IMR-90 (cell line): Measurements from ENCODE around the gene SLC17A6. TPM values are rescaled to one million over a fixed set of nuclear protein-coding genes. Genes with fewer than 3 reads are reported as not detected.

Experiments
- ATAC-seq: fragments of 200-7000 bp; cut with Tn5 transposase; 2 replicates; pipeline ENCODE4 v1.9.1; 2020; ENCODE audit warnings: low read depth, mild to moderate bottlenecking, moderate library complexity
- BruUV-seq: library from RNA; stranded (reverse); fragments of 400-500 nt; replicated peaks from 2 replicates; lab custom pipeline; 2021; lab: Mats Ljungman, UMichigan
- CTCF ChIA-PET: fragments of 300-600 bp; formaldehyde crosslinking; extraction: SDS; loops from one replicate; lab custom pipeline; 2021; ENCODE audit warnings: antibody characterized with exemption; lab: Yijun Ruan, JAX
- POLR2A ChIA-PET: fragments of 300-600 bp; sonication (Branson Sonifier 250); formaldehyde crosslinking; loops from one replicate; lab custom pipeline; 2022; ENCODE audit warnings: antibody characterized with exemption; ENCODE audit not compliant: unreplicated experiment; lab: Charles Lee
- DNase-seq: peaks from one replicate; pipeline ENCODE4 v3.0.0; 2013
- H2AFZ ChIP-seq: replicated peaks from 2 replicates; pipeline ENCODE3; 2013; ENCODE audit warnings: low read length, mild to moderate bottlenecking; ENCODE audit not compliant: poor library complexity
- H2AK5ac ChIP-seq: 2 replicates; pipeline ENCODE4 v1.6.1; 2013; ENCODE audit warnings: low read depth, low read length, inconsistent platforms
- H2AK9ac ChIP-seq: replicated peaks from 2 replicates; pipeline ENCODE3; 2013; ENCODE audit warnings: mild to moderate bottlenecking, low read depth, low read length, moderate library complexity; ENCODE audit not compliant: poor library complexity
- H2BK120ac ChIP-seq: 2 replicates; pipeline ENCODE4 v1.6.1; 2013; ENCODE audit warnings: low read depth, low read length, inconsistent platforms
- H2BK15ac ChIP-seq: 3 replicates; pipeline ENCODE4 v1.6.1; 2013; ENCODE audit warnings: low read depth, low read length, inconsistent platforms
- H2BK20ac ChIP-seq: 2 replicates; pipeline ENCODE4 v1.6.1; 2013; ENCODE audit warnings: low read depth, mild to moderate bottlenecking, inconsistent platforms, low read length, moderate library complexity
- H2BK5ac ChIP-seq: 2 replicates; pipeline ENCODE4 v1.6.1; 2013; ENCODE audit warnings: mild to moderate bottlenecking, low read depth, low read length, inconsistent platforms; ENCODE audit not compliant: poor library complexity, severe bottlenecking
- H3K14ac ChIP-seq: replicated peaks from 2 replicates; pipeline ENCODE4 v1.6.1; 2013; ENCODE audit warnings: low read depth, low read length, inconsistent platforms
- H3K18ac ChIP-seq: 2 replicates; pipeline ENCODE4 v1.6.1; 2013; ENCODE audit warnings: low read depth, low read length, control low read depth
- H3K23ac ChIP-seq: 2 replicates; pipeline ENCODE4 v1.6.1; 2013; ENCODE audit warnings: low read depth, low read length, inconsistent platforms
- H3K27ac ChIP-seq: 2 replicates; pipeline ENCODE4 v1.5.1; 2013; ENCODE audit warnings: mild to moderate bottlenecking, control low read depth, low read length; ENCODE audit not compliant: insufficient read depth
- H3K27me3 ChIP-seq: 2 replicates; pipeline ENCODE4 v1.6.1; 2013; ENCODE audit warnings: low read length; ENCODE audit not compliant: control insufficient read depth, insufficient read depth
- H3K36me3 ChIP-seq: 2 replicates; pipeline ENCODE4 v1.6.1; 2013; ENCODE audit warnings: low read length, mixed read lengths; ENCODE audit not compliant: control insufficient read depth, insufficient read depth
- H3K4ac ChIP-seq: 2 replicates; pipeline ENCODE4 v1.6.1; 2013; ENCODE audit warnings: low read depth, low read length, inconsistent platforms
- H3K4me1 ChIP-seq: 2 replicates; pipeline ENCODE4 v1.6.1; 2013; ENCODE audit warnings: low read length, mixed read lengths; ENCODE audit not compliant: control insufficient read depth, insufficient read depth
- H3K4me2 ChIP-seq: 2 replicates; pipeline ENCODE4 v1.6.1; 2013; ENCODE audit warnings: low read depth, mild to moderate bottlenecking, control low read depth, low read length, moderate library complexity
- H3K4me3 ChIP-seq: 2 replicates; pipeline ENCODE4 v1.5.1; 2013; ENCODE audit warnings: low read depth, mild to moderate bottlenecking, control low read depth, low read length, moderate library complexity; ENCODE audit not compliant: insufficient read depth
- H3K56ac ChIP-seq: 2 replicates; pipeline ENCODE4 v1.6.1; 2013; ENCODE audit warnings: low read length, inconsistent platforms; ENCODE audit not compliant: insufficient read depth; ENCODE audit errors: extremely low read depth
- H3K79me1 ChIP-seq, 2 experiments: 2 replicates each; pipeline ENCODE4 v1.6.1; 2013; ENCODE audit warnings: low read length in 2 of 2, inconsistent platforms in 1 of 2, low read depth in 1 of 2
- H3K9ac ChIP-seq: 2 replicates; pipeline ENCODE4 v1.6.1; 2013; ENCODE audit warnings: low read depth, low read length, control low read depth
- H3K9me1 ChIP-seq: 2 replicates; pipeline ENCODE4 v1.6.1; 2013; ENCODE audit warnings: low read length, inconsistent platforms; ENCODE audit not compliant: insufficient read depth
- H3K9me3 ChIP-seq: 2 replicates; pipeline ENCODE4 v1.6.1; 2013; ENCODE audit warnings: low read length; ENCODE audit not compliant: control insufficient read depth, insufficient read depth
- H4K20me1 ChIP-seq: 2 replicates; pipeline ENCODE4 v1.6.1; 2013; ENCODE audit warnings: low read length, inconsistent platforms; ENCODE audit not compliant: insufficient read depth
- H4K5ac ChIP-seq: 2 replicates; pipeline ENCODE4 v1.6.1; 2013; ENCODE audit warnings: mild to moderate bottlenecking, low read depth, low read length, control low read depth
- H4K8ac ChIP-seq, 2 experiments: 2 replicates each; pipeline ENCODE4 v1.6.1; 2013; ENCODE audit warnings: low read depth in 2 of 2, low read length in 2 of 2, control low read depth in 1 of 2, inconsistent platforms in 1 of 2
- H4K91ac ChIP-seq: 2 replicates; pipeline ENCODE4 v1.6.1; 2013; ENCODE audit warnings: low read depth, low read length, inconsistent platforms; ENCODE audit not compliant: insufficient read depth
- BHLHE40 ChIP-seq: fragments of 150-350 bp; IDR thresholded peaks from 2 replicates; pipeline ENCODE4 v1.6.1; 2016; ENCODE audit warnings: mild to moderate bottlenecking, low read depth, low read length
- CEBPB ChIP-seq: IDR thresholded peaks from 2 replicates; pipeline ENCODE4 v1.6.1; 2012; ENCODE audit warnings: low read depth, low read length, improper control_type of control experiment
- CHD1 ChIP-seq: IDR thresholded peaks from 2 replicates; pipeline ENCODE4 v1.6.1; 2012; ENCODE audit warnings: low read depth, low read length, improper control_type of control experiment
- CTCF ChIP-seq: conservative IDR thresholded peaks from 2 replicates; pipeline ENCODE4 v1.5.1; 2012; ENCODE audit warnings: mild to moderate bottlenecking, low read depth, low read length, improper control_type of control experiment
- ELK1 ChIP-seq: fragments of 150-350 bp; IDR thresholded peaks from 2 replicates; pipeline ENCODE4 v1.6.1; 2016; ENCODE audit warnings: low read depth, mild to moderate bottlenecking, low read length, moderate library complexity, borderline replicate concordance
- FOS ChIP-seq: fragments of 150-350 bp; IDR thresholded peaks from 2 replicates; pipeline ENCODE4 v1.6.1; 2016; ENCODE audit warnings: low read depth, low read length
- MAFK ChIP-seq: IDR thresholded peaks from 2 replicates; pipeline ENCODE4 v1.6.1; 2012; ENCODE audit warnings: low read depth, low read length, improper control_type of control experiment
- MAZ ChIP-seq: IDR thresholded peaks from 2 replicates; pipeline ENCODE4 v1.6.1; 2012; ENCODE audit warnings: low read depth, mild to moderate bottlenecking, low read length, improper control_type of control experiment, moderate library complexity, borderline replicate concordance
- MXI1 ChIP-seq: IDR thresholded peaks from 2 replicates; pipeline ENCODE4 v1.6.1; 2012; ENCODE audit warnings: low read depth, mild to moderate bottlenecking, low read length, moderate library complexity, borderline replicate concordance
- NFE2L2 ChIP-seq: fragments of 150-350 bp; IDR thresholded peaks from 2 replicates; pipeline ENCODE4 v1.6.1; 2016; ENCODE audit warnings: low read depth, mild to moderate bottlenecking, low read length
- POLR2A ChIP-seq: IDR thresholded peaks from 2 replicates; pipeline ENCODE4 v1.6.1; 2012; ENCODE audit warnings: mild to moderate bottlenecking, low read depth, low read length
- RAD21 ChIP-seq: IDR thresholded peaks from 2 replicates; pipeline ENCODE4 v1.6.1; 2012; ENCODE audit warnings: low read length, improper control_type of control experiment
- RCOR1 ChIP-seq: IDR thresholded peaks from 2 replicates; pipeline ENCODE4 v1.6.1; 2012; ENCODE audit warnings: mild to moderate bottlenecking, low read length, improper control_type of control experiment; ENCODE audit not compliant: insufficient replicate concordance
- RFX5 ChIP-seq: IDR thresholded peaks from 2 replicates; pipeline ENCODE4 v1.8.0; 2012; ENCODE audit warnings: low read depth, mild to moderate bottlenecking, low read length, moderate library complexity
- SMC3 ChIP-seq: fragments of 150-350 bp; IDR thresholded peaks from 2 replicates; pipeline ENCODE4 v1.6.1; 2016; ENCODE audit warnings: low read depth, mild to moderate bottlenecking, antibody characterized with exemption, low read length, moderate library complexity
- USF2 ChIP-seq: fragments of 150-350 bp; IDR thresholded peaks from 2 replicates; pipeline ENCODE4 v1.6.1; 2017; ENCODE audit warnings: mild to moderate bottlenecking, antibody characterized with exemption, low read length, low read depth
- WGBS, 2 experiments: methylation state at CpG; one replicate each; pipeline versions ENCODE4 v1.1.5 to v1.1.7; 2013; ENCODE audit warnings: missing lambda C conversion rate in 2 of 2; ENCODE audit not compliant: insufficient read length in 1 of 2; ENCODE audit errors: extremely low coverage in 2 of 2; 5-methylcytosine and 5-hydroxymethylcytosine counted together
- dilution Hi-C: fragments of 300-500 bp; cut with HindIII; formaldehyde crosslinking; loops from one replicate; pipeline ENCODE4 v1.14.3; 2018; ENCODE audit warnings: low sequenced_read_pairs; ENCODE audit not compliant: unreplicated experiment
- in situ Hi-C: fragments of 300-500 bp; cut with MboI; formaldehyde crosslinking; loops from 3 replicates; pipeline ENCODE4 v1.14.3; 2019; ENCODE audit warnings: low sequenced_read_pairs, inconsistent platforms, mixed read lengths
- intact Hi-C: fragments of 100-400 bp; cut with micrococcal nuclease; formaldehyde crosslinking; loops from 2 replicates; pipeline ENCODE4 v1.10.0; 2022
- polyA plus RNA-seq, 3 experiments: library from polyadenylated mRNA; depleted of rRNA; stranded (reverse); fragments of >200 nt; gene quantifications; 2 replicates each; pipeline ENCODE4 v1.2.3, GENCODE V29; 2012; ENCODE audit warnings: low replicate concordance in 1 of 3
- total RNA-seq: library from RNA; depleted of rRNA; stranded (reverse); fragments of >200 nt; gene quantifications from 2 replicates; pipeline ENCODE4 v1.2.3, GENCODE V29; 2012

Gene SLC17A6
- total and polyA plus RNA-seq, 2 of the 4 experiments (the other 2 are of a cell fraction) = not detected

- H3K18ac ChIP-seq = no peak overlapping the region
- H2AFZ ChIP-seq = no peak overlapping the region
- H2BK120ac ChIP-seq = no peak overlapping the region
- DNase-seq = no peak
- H2BK20ac ChIP-seq = no peak overlapping the region
- no peaks in the 10 kb centered on the region for H3K9me1 ChIP-seq
- CTCF ChIA-PET = no interaction called here
- no peak overlapping the region for H4K5ac ChIP-seq
- no peak overlapping the region for H2AK9ac ChIP-seq
- ATAC-seq = no peak
- POLR2A ChIA-PET = no interaction called here
- H3K27me3 ChIP-seq = no peaks in the 10 kb centered on the region
- H2BK15ac ChIP-seq = no peak overlapping the region
- no peaks in the 10 kb centered on the region for H3K9me3 ChIP-seq
- in situ Hi-C loops = no loop called here
- no peak overlapping the region for H3K56ac ChIP-seq
- no peaks in the 10 kb centered on the region for H4K20me1 ChIP-seq
- H3K27ac ChIP-seq = no peak overlapping the region
- intact Hi-C loops = no loop called here
- no peak overlapping the region for H3K23ac ChIP-seq
- no peak overlapping the region for H4K91ac ChIP-seq
- no peak overlapping the region for H3K9ac ChIP-seq
- H3K4me2 ChIP-seq = no peak overlapping the region
- TF ChIP-seq USF2 (no peak), ELK1 (no peak), FOS (no peak), POLR2A (no peak), RCOR1 (no peak), RFX5 (no peak), SMC3 (no peak), RAD21 (no peak), CTCF (no peak), CEBPB (no peak), NFE2L2 (no peak), BHLHE40 (no peak), CHD1 (no peak), MAFK (no peak), MAZ (no peak), MXI1 (no peak)
- no peaks in the 10 kb centered on the region for H3K36me3 ChIP-seq
- H3K4me1 ChIP-seq = no peaks in the 10 kb centered on the region
- no CpG with 5 or more reads among the region's 2 CpGs for WGBS, 2 experiments
- no peaks in the 10 kb centered on the region for H3K79me1 ChIP-seq
- H2AK5ac ChIP-seq = no peak overlapping the region
- no peak overlapping the region for H2BK5ac ChIP-seq
- dilution Hi-C loops = no loop called here
- no peak overlapping the region for H3K14ac ChIP-seq
- no peak overlapping the region for H3K4ac ChIP-seq
- BruUV-seq = no TSS peak
- H4K8ac ChIP-seq = no peak overlapping the region
- H3K4me3 ChIP-seq = no peak overlapping the region
These were observed 21.1 kb downstream of the SLC17A6 start for GRCh38 chr11:22359295-22359694.
